ENCODE measurements around the gene YTHDF2. TPM values are rescaled to one million over a fixed set of nuclear protein-coding genes. Genes with fewer than 3 reads are reported as not detected.
"Not testable (repeated sequence)": the region's sequence is repeated elsewhere in the genome, so short reads cannot be mapped to it uniquely, and the experiment has no call there.

Gene YTHDF2
- total RNA-seq, 1 experiment from 2014 or later, result 200 TPM

DNA sequence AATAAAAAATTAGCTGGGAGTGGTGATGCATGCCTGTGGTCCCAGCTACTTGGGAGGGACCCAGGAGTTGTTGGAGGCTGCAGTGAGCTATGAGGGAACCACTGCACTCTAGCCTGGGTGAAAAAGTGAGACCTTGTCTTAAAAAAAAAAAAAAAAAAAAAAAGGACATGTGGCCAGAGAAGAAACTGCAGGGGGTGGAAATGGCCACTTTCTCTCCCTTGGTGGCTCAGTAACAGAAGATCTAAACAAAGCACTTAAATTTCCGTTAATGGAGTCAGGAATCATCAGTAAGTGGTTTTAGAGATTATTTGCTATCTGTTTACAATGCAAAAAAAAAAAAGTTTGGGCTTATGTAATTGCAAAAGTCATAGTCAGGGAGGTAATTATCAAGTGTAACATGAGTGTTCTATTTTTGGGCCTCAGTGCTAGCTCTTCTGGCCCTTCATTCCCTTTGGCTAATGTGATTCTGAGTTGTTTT, 55.9 kb downstream of the YTHDF2 start:
- Histone ChIP-seq H3K18ac (ENCODE audit: insufficient read length, low read depth, low read length) (no peak overlapping the region), H2AK5ac (ENCODE audit: insufficient read length, low read length) (no peak overlapping the region), H3K79me2 (ENCODE audit: insufficient read depth, low read length) (no peaks in the 10 kb centered on the region), H2AFZ (ENCODE audit: low read length) (no peak overlapping the region), H3K14ac (ENCODE audit: insufficient read depth, low read length) (no peak overlapping the region), H3K4me2 (ENCODE audit: insufficient read depth, insufficient read length, low read length) (no peak overlapping the region), H4K5ac (ENCODE audit: insufficient read length, low read depth, low read length) (no peak overlapping the region), H3K4me1 (ENCODE audit: insufficient read depth, low read length) (no peaks in the 10 kb centered on the region), H3K23me2 (ENCODE audit: insufficient read length, low read depth, low read length, poor library complexity, severe bottlenecking) (no peaks in the 10 kb centered on the region), H3K4ac (ENCODE audit: low read depth, low read length) (no peak overlapping the region), H3K27me3 (ENCODE audit: insufficient read depth, low read length) (no peaks in the 10 kb centered on the region), H4K91ac (ENCODE audit: insufficient read length, low read depth, low read length) (no peak overlapping the region), H4K8ac (replicated peaks; ENCODE audit: insufficient read length, low read depth, low read length) (no peak overlapping the region), H3K56ac (ENCODE audit: insufficient read length, low read depth, low read length) (no peak overlapping the region), H3K9ac (ENCODE audit: extremely low read depth, insufficient read length, low read length) (no peak overlapping the region), H3K79me1 (ENCODE audit: insufficient read depth, low read depth, low read length, poor library complexity, severe bottlenecking) (no peaks in the 10 kb centered on the region), H2BK12ac (ENCODE audit: insufficient read length, low read depth, low read length) (no peak overlapping the region), H3T11ph (ENCODE audit: low read length) (no peak overlapping the region), H4K20me1 (ENCODE audit: control insufficient read depth, insufficient read depth, insufficient read length) (no peaks in the 10 kb centered on the region), H2BK20ac (ENCODE audit: low read depth, low read length, poor library complexity, severe bottlenecking) (no peak overlapping the region), H2BK15ac (ENCODE audit: low read depth, low read length) (no peak overlapping the region), H2BK5ac (ENCODE audit: insufficient read length, low read length) (no peak overlapping the region), H2BK120ac (ENCODE audit: low read depth, low read length, poor library complexity, severe bottlenecking) (no peak overlapping the region), H3K9me3 (ENCODE audit: control insufficient read depth, low read depth, low read length) (no peaks in the 10 kb centered on the region), H3K23ac (ENCODE audit: insufficient read length, low read depth, low read length) (no peak overlapping the region), H3K27ac (ENCODE audit: insufficient read length, low read depth, low read length) (no peak overlapping the region)
- TF ChIP-seq CTCF (conservative IDR thresholded peaks at IDR 0.05), result no peak
- peaks cover 0 to 3% (median 0%) of the 10 kb centered on the region in 3 experiments; a peak in 1 of 7 replicates for H3K36me3 Mint-ChIP-seq (ENCODE audit: insufficient read depth in 1 of 3, low read depth in 3 of 3)
- no peaks in the 10 kb centered on the region; the same call in 1 of the 2 replicates for H3K27me3 Mint-ChIP-seq (ENCODE audit: low read depth)
- H3K4me3 Mint-ChIP-seq, result no peak overlapping the region
- peaks cover 6 to 12% of the 10 kb centered on the region in 2 experiments; a peak in 3 of 4 replicates for H3K4me1 Mint-ChIP-seq
- peak overlapping the region in 2 of 3 experiments; percentile 7 to 34; a peak in 1 of 7 replicates for H3K27ac Mint-ChIP-seq
- H3K9me3 Mint-ChIP-seq, result no peaks in the 10 kb centered on the region
- no peak for DNase-seq
- WGBS (ENCODE audit: extremely low coverage, insufficient read length, low lambda C conversion rate), result no CpG with 5 or more reads among the region's 1 CpG

DNA sequence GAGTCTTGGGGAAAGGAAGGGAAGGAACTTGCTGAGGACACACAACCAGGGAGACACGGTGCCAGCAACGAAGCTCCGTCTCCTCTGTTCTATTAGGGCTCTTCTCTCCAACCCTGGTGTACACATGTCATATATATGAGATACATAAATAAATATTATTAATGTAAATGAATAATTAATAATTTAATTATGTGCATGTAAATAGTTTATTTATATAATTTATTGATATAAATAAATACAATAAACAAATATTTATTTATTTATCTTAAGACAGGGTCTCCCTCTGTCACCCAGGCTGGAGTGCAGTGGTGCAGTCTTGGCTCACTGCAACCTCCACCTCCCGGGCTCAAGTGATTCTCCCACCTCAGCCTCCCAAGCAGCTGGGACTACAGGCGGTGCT, 57.8 kb downstream of the YTHDF2 start:
- not testable (repeated sequence) for H3K79me2 ChIP-seq (ENCODE audit: insufficient read depth, low read length); H3K4ac ChIP-seq (ENCODE audit: low read depth, low read length); H2BK5ac ChIP-seq (ENCODE audit: insufficient read length, low read length); H3T11ph ChIP-seq (ENCODE audit: low read length); H4K8ac ChIP-seq (replicated peaks; ENCODE audit: insufficient read length, low read depth, low read length); H3K4me1 ChIP-seq (ENCODE audit: insufficient read depth, low read length); H3K9ac ChIP-seq (ENCODE audit: extremely low read depth, insufficient read length, low read length); H3K14ac ChIP-seq (ENCODE audit: insufficient read depth, low read length); H3K4me2 ChIP-seq (ENCODE audit: insufficient read depth, insufficient read length, low read length); H3K27ac ChIP-seq (ENCODE audit: insufficient read length, low read depth, low read length); H3K23me2 ChIP-seq (ENCODE audit: insufficient read length, low read depth, low read length, poor library complexity, severe bottlenecking); H2BK120ac ChIP-seq (ENCODE audit: low read depth, low read length, poor library complexity, severe bottlenecking); H3K27me3 Mint-ChIP-seq (ENCODE audit: low read depth); H3K4me3 Mint-ChIP-seq; H3K9me3 Mint-ChIP-seq; H2BK15ac ChIP-seq (ENCODE audit: low read depth, low read length); H3K9me3 ChIP-seq (ENCODE audit: control insufficient read depth, low read depth, low read length); H4K20me1 ChIP-seq (ENCODE audit: control insufficient read depth, insufficient read depth, insufficient read length); H4K91ac ChIP-seq (ENCODE audit: insufficient read length, low read depth, low read length); H2BK12ac ChIP-seq (ENCODE audit: insufficient read length, low read depth, low read length); H2AK5ac ChIP-seq (ENCODE audit: insufficient read length, low read length); H2BK20ac ChIP-seq (ENCODE audit: low read depth, low read length, poor library complexity, severe bottlenecking); H3K79me1 ChIP-seq (ENCODE audit: insufficient read depth, low read depth, low read length, poor library complexity, severe bottlenecking); H3K36me3 Mint-ChIP-seq (ENCODE audit: insufficient read depth in 1 of 3, low read depth in 3 of 3); H3K18ac ChIP-seq (ENCODE audit: insufficient read length, low read depth, low read length); H2AFZ ChIP-seq (ENCODE audit: low read length); DNase-seq; H4K5ac ChIP-seq (ENCODE audit: insufficient read length, low read depth, low read length); H3K23ac ChIP-seq (ENCODE audit: insufficient read length, low read depth, low read length); H3K27me3 ChIP-seq (ENCODE audit: insufficient read depth, low read length); H3K27ac Mint-ChIP-seq; H3K56ac ChIP-seq (ENCODE audit: insufficient read length, low read depth, low read length)
- WGBS (ENCODE audit: extremely low coverage, insufficient read length, low lambda C conversion rate), result no CpG with 5 or more reads among the region's 5 CpGs
- peaks cover 6 to 12% of the 10 kb centered on the region in 2 experiments; a peak in 3 of 4 replicates for H3K4me1 Mint-ChIP-seq

Data from H9 (cell line).